Epidermal melanocyte (primary cell): ENCODE measurements around the gene C1QB.
"Not testable (repeated sequence)": the region's sequence is repeated elsewhere in the genome, so short reads cannot be mapped to it uniquely, and the experiment has no call there.

Experiments
- DNase-seq: peaks from one replicate; pipeline ENCODE4 v3.0.0; 2011; ENCODE audit warnings: low spot score; ENCODE audit not compliant: insufficient read length

Gene C1QB

GRCh38 chr1:22694172-22694571 lies 41.1 kb downstream of the C1QB start:
- no peak for DNase-seq

- DNase-seq, result no peak
Measured at GRCh38 chr1:22696610-22697009, 43.6 kb downstream of the C1QB start.

GRCh38 chr1:22697980-22698379 lies 44.9 kb downstream of the C1QB start:
- DNase-seq, result no peak

- no peak for DNase-seq
Measured at GRCh38 chr1:22699681-22700520, 46.9 kb downstream of the C1QB start.

- no peak for DNase-seq
Measured at GRCh38 chr1:22702296-22703085, 49.5 kb downstream of the C1QB start.

GRCh38 chr1:22704440-22705067 lies 51.5 kb downstream of the C1QB start:
- DNase-seq, result peak; percentile 87

GRCh38 chr1:22705586-22705985 lies 52.5 kb downstream of the C1QB start:
- no peak for DNase-seq

- not testable (repeated sequence) for DNase-seq
Measured at GRCh38 chr1:22706100-22706499, 53.1 kb downstream of the C1QB start.

GRCh38 chr1:22708777-22709176 lies 55.7 kb downstream of the C1QB start:
- no peak for DNase-seq

GRCh38 chr1:22709227-22709626 lies 56.2 kb downstream of the C1QB start:
- no peak for DNase-seq

- no peak for DNase-seq
Measured at GRCh38 chr1:22709891-22710700, 57.1 kb downstream of the C1QB start.

GRCh38 chr1:22710701-22711049 lies 57.6 kb downstream of the C1QB start, which contains the start of gene EPHB2:
EPHB2 (plus strand) TSS chr1:22710839; CDS start chr1:22710983, 144 bp downstream.
- no peak for DNase-seq

- no peak for DNase-seq
Measured at GRCh38 chr1:22711071-22711470, 58.0 kb downstream of the C1QB start.
